ENCODE data around the gene SART1.

- TF ChIP-seq, protein P1, sequence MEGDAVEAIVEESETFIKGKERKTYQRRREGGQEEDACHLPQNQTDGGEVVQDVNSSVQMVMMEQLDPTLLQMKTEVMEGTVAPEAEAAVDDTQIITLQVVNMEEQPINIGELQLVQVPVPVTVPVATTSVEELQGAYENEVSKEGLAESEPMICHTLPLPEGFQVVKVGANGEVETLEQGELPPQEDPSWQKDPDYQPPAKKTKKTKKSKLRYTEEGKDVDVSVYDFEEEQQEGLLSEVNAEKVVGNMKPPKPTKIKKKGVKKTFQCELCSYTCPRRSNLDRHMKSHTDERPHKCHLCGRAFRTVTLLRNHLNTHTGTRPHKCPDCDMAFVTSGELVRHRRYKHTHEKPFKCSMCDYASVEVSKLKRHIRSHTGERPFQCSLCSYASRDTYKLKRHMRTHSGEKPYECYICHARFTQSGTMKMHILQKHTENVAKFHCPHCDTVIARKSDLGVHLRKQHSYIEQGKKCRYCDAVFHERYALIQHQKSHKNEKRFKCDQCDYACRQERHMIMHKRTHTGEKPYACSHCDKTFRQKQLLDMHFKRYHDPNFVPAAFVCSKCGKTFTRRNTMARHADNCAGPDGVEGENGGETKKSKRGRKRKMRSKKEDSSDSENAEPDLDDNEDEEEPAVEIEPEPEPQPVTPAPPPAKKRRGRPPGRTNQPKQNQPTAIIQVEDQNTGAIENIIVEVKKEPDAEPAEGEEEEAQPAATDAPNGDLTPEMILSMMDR (IDR thresholded peaks at IDR 0.05) = no peak
- no peak for TF ChIP-seq POLR2A (IDR thresholded peaks at IDR 0.05)
These were observed 45.7 kb upstream of the SART1 start for GRCh38 chr11:65915821-65916251.

Measured in Peyer's patch (tissue), 4 donors.